HG03378 (cell line): Measurements from ENCODE around the gene FYB1.

Source experiments
- ATAC-seq: cut with Tn5 transposase; IDR thresholded peaks from one replicate; pipeline ENCODE4 v1.9.1; 2021; ENCODE audit warnings: mild to moderate bottlenecking, moderate library complexity; ENCODE audit not compliant: unreplicated experiment

FYB1 gene

GRCh38 chr5:39059064-39059463, 160.3 kb downstream of the FYB1 start:
- no peak for ATAC-seq

DNA sequence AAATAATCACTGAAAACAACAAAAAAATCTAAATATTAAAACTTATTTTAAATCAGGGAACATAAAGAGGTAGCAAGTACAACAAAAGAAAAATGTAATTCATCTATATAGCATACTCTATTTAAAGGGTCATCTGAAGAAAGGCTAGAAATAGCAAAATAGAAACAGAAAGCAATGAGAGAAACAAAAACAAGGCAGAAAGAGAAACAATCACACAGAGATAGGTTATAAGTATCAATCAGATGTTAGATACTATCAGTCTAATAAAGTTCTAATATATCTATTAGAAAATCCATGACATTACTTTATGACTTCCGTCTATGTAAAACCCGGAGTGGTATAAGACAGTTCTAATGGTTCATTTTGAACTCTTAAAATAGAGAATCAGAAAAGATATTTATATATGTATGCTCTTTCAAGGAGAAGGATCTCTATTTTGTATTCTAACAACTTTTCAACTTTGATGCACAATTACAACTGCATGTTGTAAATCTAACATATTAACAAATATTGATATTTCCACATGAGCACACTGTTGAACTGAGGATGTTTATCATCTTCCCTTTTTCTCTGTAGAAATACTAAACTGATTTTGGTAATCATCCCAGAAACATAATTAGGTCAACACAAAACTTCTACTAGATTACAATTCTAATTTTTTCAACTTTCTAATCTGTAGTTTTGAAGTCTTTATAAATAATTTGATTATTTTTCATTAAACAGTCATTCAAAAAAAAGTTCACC, 161.0 kb downstream of the FYB1 start:
- peak; percentile 80 for ATAC-seq

GRCh38 chr5:39057734-39058133, 161.6 kb downstream of the FYB1 start:
- ATAC-seq, result peak; percentile 39

DNA sequence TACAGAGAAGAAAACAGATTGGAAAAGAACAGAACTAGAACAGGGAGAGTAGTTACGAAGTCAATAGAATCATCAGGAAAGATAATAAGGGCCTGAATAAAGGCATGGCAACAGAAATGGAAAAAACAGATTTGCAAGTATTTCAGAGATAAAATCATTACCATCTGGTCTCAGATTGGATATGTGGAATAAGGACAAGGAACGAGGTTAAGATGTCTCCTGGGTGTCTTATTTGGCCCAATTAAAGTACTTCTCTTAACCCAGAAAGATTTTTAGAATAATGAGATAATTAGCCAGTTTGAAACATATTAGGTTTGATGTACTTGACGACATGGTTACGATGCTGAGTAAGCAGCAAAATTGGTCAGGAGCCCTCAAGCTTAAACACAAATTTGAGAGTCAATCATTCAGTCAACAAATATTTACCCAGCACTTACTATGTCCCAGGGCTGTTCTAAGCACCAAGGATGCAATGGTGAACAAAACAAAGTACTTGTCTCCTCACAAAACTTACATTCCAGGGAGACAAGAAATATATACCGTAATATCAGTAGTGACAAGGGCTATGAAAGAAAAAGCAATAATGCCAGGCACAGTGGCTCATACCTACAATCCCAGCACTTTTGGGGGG, 163.5 kb downstream of the FYB1 start:
- no peak for ATAC-seq
